AML-193 (cell line): Measurements from ENCODE around the gene COL5A1.
"Not testable (repeated sequence)": the region's sequence is repeated elsewhere in the genome, so short reads cannot be mapped to it uniquely, and the experiment has no call there.

Source experiments
- DNase-seq, 2 experiments: peaks; one replicate each; lab custom pipeline; 2025; lab: John Stamatoyannopoulos, UW

The COL5A1 gene

GRCh38 chr9:134638502-134639090 is 3.0 kb upstream of the COL5A1 start:
- DNase-seq = no peak

DNA sequence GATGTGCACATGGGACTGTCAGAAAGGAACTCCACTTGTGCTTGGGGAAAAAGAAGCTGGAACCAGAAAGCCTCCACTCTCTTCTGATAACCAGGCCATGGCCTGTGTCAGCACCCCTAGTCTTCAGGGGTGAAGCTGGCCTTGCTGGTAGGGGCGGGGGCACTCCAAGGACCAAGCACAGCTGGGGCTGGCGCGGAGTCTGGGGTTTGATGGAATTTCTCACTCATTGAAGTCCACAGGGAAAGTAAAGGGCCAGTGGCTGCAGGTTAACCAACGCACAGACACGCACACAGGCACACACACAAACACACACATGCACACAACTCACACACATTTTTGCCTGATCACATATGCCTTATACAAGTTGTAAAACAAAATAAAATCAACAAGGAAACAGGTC is 1.6 kb upstream of the COL5A1 start:
- no peak for DNase-seq

- DNase-seq = no peak
Measured at GRCh38 chr9:134640506-134641172, 964 bp upstream of the COL5A1 start.

DNA sequence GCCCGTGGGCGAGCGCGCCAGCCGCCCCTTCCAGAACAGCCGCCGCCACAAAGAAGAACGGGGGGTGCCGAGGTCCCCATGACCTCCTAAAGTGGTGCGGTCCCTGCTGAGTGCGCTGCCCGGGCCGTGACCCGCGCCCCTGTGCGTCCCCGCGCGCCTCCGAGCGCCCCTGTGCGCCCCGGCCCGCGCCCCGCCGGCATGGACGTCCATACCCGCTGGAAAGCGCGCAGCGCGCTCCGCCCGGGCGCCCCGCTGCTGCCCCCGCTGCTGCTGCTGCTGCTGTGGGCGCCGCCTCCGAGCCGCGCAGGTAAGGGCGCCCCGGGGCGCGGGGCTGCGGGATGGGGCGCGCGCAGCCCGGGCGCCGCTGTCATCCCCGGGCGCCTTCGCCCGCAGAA is 384 bp downstream of the COL5A1 start:
- DNase-seq = no peak

DNA sequence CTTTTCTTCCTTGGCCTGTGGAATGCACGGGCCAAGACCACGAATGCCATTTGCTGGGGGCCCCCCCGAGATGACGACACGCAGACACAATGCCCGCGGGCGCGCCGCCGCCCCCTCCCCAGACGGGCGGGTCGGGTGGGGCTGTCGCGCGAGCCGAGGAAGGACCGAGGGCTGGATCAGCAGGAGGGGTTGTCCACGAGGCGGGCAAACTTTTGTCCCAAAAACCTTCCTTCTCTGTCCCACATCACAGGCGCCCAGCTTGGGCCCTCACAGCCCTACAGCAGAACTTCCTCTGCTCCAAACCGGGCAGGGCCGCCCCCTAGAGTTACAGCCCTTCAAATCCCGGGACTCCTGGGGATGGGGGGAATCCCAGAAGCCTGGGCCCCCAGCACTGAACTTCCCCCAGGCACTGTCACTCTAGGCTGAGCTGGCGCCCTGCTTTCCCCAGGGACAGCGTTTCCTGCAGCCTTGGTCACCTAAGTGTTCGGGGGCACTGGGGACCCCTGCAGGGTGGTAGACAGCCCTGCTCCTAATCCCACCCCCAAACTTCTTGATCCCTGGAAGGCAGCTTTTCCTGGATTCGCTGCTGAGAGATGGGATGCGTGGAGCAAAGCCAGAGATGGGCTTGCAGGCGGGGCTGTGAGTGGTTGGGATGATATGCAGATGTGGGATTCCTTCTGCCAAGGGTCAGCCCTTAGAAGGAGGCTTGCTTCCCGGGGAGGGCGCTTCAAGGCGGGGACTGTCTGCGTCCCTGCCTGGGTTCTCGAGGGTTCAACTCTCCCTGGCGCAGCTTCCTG is 980 bp downstream of the COL5A1 start:
- DNase-seq = no peak

DNA sequence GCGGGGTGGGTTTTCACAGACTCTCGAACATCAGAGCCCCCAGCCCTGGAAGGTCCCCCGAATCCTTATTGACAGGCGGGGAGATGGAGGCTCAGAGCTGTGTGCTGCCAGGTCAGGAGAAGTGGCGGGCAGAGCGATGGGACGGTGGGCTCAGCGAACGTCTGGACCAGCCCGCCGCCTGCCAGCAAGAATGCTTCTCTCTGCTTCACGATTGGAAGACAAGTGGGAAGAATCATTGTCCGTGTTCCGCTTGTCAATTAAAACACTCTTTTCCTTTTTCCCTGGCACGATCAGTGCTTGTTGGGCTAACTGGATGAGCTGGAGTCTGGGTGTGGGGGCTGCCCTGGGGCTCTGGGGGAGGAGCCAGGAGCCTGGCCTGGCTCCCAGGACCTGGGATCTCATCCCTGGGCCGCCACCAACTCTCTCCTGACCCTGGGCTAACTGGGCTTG is 1.6 kb downstream of the COL5A1 start:
- DNase-seq = no peak

GRCh38 chr9:134644401-134644724 is 2.8 kb downstream of the COL5A1 start:
- DNase-seq = not testable (repeated sequence)

GRCh38 chr9:134644725-134645606 is 3.4 kb downstream of the COL5A1 start:
- no peak for DNase-seq

- no peak for DNase-seq
Measured at GRCh38 chr9:134645607-134646365, 4.2 kb downstream of the COL5A1 start.

DNA sequence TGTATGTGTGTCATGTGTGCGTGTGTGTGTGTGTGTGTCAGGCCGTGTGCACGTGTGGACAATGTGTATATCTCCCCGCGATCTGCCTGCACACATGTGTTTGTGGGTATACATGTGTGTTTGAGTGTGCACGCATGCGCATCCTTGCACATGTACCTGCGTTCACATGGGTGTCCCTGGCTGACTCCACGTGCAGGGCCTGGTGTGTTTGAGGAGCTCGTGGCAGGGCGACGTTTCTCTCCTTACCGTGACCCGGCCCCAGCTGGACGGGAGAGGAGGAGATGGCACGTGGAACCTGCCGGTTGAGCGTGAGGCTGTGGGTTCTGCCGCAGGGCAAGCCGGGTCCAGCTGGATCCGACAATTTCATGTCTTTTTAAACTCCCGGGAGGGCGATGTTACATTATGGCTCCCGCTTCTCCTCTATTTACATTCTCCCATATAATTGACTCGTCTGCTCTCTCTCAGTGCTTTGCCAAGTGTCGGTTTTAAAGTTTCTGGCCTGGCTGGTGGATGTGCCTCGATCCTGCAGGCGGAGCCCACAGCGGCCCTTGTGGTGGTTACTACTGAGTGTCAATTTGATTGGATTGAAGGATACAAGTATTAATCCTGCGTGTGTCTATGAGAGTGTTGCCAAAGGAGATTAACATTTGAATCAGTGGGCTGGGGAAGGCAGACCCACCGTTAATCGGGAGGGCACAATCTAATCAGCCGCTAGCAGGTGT is 5.9 kb downstream of the COL5A1 start:
- DNase-seq = no peak

DNA sequence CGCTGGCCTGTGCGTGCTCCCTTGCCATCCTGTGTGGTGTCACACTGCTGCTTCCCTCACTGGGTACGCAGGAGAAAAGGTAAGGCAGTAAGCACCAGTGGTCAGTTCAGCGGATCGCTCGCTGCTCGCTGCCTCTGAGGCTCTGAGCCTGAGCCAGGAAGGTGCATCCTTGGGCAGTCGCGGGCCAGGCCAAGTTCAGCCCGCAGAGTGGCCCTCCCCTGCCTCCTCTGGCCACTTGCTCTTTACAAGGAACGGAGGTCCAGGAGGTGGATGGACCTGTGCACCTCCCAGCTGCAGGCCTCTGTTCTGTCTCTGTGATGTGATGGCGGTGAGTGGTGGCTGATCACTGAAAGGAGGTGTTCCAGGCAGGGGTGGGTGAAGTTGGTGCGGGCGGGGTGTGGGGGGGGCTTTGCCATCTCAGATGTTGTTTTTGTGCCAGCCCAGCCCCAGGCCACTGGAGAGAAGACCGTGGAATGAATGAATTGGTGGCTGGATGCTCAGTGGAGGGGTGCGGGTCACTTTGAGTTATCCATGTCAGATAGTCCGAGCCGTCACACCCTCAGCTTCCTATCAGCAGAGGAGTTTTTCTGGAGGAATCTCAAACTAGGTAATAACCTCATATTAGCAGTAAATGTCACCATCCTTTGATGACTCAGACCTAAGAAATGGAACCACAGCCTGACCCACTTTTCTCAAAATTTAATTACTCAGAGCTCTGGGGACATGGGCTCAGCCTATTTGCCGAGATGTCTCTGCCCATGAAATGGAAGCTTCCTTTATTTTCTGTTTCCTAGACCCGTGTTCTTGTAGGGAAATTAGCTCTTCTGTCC is 7.3 kb downstream of the COL5A1 start:
- DNase-seq = no peak

GRCh38 chr9:134650431-134651190 is 9.0 kb downstream of the COL5A1 start:
- no peak for DNase-seq

- DNase-seq = no peak
Measured at GRCh38 chr9:134651226-134651905, 9.8 kb downstream of the COL5A1 start.

GRCh38 chr9:134652291-134653225 is 11.0 kb downstream of the COL5A1 start:
- no peak for DNase-seq

GRCh38 chr9:134653259-134654009 is 11.8 kb downstream of the COL5A1 start:
- no peak for DNase-seq

- DNase-seq = no peak
Measured at GRCh38 chr9:134655101-134655500, 13.5 kb downstream of the COL5A1 start.
